Retinal pigment epithelial cell (primary cell): ENCODE results near the gene GP1BB.

ENCODE experiments used
- DNase-seq: peaks from one replicate; pipeline ENCODE4 v3.0.0-alpha.2; 2010; ENCODE audit warnings: low read depth
- H3K4me3 ChIP-seq: 2 replicates; pipeline ENCODE4 v1.5.1; 2011; ENCODE audit warnings: mild to moderate bottlenecking, low read length, control low read depth, moderate library complexity
- TF ChIP-seq, protein P1 (sequence below): conservative IDR thresholded peaks from 2 replicates; pipeline ENCODE4 v1.5.1; 2011; ENCODE audit warnings: low read depth, low read length, control low read depth, inconsistent platforms

Gene GP1BB

DNA sequence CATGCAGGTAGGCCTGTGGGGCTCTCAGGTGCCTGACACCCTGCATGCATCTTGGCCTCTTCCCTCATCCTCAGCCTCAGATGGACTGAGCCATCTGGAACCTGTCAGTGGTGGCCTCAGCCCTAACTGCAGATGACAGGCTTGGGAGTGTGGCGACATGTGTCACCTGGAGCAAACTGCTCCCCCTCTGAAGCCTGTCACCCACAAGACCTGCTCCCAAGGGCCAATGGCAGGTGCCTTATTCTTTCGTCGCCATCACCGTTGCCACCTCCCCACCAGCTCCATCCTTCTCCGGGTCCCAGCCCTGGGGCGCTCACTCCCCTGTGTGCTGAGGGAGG is 12.6 kb upstream of the GP1BB start:
- no peak overlapping the region for H3K4me3 ChIP-seq
- no peak for DNase-seq
- TF ChIP-seq, protein P1, sequence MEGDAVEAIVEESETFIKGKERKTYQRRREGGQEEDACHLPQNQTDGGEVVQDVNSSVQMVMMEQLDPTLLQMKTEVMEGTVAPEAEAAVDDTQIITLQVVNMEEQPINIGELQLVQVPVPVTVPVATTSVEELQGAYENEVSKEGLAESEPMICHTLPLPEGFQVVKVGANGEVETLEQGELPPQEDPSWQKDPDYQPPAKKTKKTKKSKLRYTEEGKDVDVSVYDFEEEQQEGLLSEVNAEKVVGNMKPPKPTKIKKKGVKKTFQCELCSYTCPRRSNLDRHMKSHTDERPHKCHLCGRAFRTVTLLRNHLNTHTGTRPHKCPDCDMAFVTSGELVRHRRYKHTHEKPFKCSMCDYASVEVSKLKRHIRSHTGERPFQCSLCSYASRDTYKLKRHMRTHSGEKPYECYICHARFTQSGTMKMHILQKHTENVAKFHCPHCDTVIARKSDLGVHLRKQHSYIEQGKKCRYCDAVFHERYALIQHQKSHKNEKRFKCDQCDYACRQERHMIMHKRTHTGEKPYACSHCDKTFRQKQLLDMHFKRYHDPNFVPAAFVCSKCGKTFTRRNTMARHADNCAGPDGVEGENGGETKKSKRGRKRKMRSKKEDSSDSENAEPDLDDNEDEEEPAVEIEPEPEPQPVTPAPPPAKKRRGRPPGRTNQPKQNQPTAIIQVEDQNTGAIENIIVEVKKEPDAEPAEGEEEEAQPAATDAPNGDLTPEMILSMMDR = no peak

DNA sequence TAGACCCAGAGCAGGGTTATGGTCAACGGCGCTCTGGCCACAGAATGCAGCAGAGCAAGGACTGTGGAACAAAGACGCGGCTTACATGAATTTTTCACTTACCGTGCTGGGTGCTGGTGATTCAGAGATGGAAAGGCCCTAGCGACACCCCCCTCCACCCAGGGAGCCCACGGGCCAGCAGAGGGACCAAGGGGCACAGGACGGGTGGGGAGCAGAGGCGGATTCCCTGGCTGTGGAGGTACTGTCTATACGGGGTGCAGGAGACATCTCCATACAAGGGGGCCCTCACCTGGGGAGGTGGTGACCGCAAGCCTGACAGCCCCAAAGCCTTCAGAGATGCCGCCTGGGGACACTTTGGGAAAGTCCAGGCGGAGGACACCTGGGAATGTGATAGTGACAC is 10.1 kb upstream of the GP1BB start:
- TF ChIP-seq, protein P1 = no peak
- no peak for DNase-seq
- no peak overlapping the region for H3K4me3 ChIP-seq

DNA sequence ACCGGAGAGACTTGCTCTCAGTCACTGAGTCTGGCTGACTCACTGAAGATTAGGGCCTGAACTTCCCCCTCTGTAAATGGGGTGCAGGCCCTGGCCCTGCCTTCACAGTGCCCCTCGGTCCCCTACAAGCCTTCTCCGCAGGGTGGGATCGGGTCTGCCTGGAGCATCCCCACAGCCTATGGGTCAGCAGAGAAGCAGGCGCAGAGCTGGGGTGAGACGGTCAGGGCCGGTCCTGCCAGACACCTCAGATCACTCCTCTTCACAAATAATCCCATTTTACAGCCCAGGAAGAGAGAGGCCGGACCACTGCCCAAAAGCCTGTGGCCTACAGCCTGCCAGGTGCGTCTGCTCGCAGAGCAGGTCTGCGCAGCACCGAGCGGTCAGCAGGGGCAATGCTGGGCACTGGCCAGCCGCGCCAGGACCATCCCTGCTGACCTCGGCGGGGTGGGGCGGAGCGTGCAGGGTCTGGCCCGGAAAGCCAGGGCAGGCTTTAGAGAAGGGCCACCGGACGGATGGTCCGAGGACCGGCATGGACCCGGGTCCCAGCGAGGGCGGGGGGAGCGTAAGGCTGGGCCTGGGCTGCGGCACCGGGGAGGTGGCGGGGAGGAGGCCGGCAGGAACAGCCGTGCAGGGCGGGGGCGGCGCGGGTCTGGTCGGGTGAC is 9.6 kb upstream of the GP1BB start:
- DNase-seq = no peak
- H3K4me3 ChIP-seq = peak overlapping the region; percentile 45
- TF ChIP-seq, protein P1 = no peak

DNA sequence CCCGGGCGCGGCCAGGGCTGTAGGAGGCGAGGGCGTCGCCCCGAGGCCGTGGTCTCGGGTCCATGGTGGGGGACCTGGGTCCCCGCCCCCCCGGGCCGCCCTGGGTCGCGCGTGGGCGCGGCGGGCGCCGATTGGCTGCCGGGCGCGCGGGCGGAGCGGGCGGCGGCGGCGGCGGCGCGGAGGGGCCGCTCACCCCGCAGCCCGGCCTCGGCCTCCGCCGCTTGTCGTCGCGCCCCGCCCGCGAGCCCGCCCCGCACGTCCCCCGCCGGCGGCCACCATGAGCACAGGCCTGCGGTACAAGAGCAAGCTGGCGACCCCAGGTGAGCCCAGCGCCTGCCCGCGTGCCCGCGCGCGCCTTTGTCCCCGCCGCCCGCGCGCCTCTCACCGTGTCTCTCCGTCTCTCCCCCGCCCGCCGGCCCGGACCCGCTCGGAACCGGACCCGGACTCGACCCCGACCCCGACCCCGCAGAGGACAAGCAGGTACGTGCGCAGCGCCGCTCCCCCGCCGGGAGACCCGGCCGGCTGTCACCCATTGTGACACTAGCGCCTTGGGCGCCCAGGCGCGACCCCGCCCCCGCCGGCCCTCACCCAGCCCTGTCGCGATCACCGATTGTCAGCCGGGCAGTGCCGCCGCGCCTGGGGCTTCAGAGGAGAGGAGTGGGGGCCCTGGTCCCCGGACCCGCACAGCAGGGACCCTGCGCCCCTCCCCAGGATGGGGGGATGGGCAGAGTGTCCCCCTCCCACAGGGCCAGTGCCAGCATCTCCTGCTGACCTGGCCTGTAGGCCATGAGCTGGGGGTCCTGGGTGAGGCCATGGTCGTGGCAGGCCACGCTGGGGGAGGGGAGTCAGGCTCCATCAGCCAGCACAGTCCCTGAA is 8.8 kb upstream of the GP1BB start, which contains the start of gene SEPTIN5:
TSS of gene SEPTIN5 (plus strand) at position 192 of the 876 bp plus-strand sequence. CDS start at position 278, 86 bp downstream.
- peak within 1 kb of the TSS; percentile 45 for H3K4me3 ChIP-seq
- TF ChIP-seq, protein P1 = no peak
- no peak for DNase-seq

GRCh38 chr22:19715188-19715930 is 8.0 kb upstream of the GP1BB start:
- DNase-seq = no peak
- TF ChIP-seq, protein P1 = no peak
- peak overlapping the region; percentile 36 for H3K4me3 ChIP-seq

DNA sequence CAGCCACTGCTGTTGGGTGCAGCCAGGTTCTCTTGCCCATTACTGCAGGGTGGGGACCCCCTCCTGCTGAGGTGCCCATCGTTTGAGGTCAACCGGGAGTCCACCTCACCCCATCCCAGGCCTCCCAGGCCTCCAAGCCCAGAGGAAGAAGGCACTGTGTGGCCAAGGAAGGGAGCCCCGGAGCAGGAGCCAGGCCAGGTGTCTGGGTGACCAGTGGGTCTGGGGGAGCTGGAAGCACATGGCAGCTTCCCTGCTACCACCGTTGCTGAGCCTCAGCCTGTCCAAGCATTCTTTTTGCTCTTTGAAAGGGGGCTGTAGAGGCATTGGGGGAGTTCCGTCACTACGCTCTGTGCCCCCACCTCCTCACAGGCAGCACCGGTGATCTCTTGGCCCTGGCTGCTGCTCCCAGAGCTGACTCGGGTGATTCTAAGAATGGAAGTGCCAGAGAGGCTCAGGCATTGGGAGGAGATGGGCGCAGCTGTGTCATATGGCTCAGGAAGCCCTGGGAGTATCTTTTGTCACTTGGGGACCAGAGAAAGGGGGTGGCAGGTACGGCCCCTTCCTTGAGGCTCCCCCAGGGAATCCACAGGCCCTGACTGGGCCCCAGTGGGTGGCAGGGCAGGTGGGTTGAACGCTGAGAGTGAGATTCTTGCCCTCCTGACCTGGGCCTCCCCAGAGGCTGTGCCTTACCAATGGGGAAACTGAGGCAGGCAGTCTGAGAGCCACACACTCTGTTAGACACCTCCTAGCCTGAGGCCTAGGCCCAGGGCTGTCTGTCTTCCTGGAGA is 7.1 kb upstream of the GP1BB start:
- TF ChIP-seq, protein P1 = no peak
- DNase-seq = no peak
- H3K4me3 ChIP-seq = no peak overlapping the region
